ENCODE measurements around the gene MX2. TPM values are rescaled to one million over a fixed set of nuclear protein-coding genes. Genes with fewer than 3 reads are reported as not detected.

MX2 gene
- total and polyA plus RNA-seq, 2 of the 4 experiments (the other 2 are of a cell fraction): 0.53 to 0.54 TPM

GRCh38 chr21:41418956-41419680, 57.3 kb downstream of the MX2 start:
- Histone ChIP-seq H3K9ac (ENCODE audit: low read depth, low read length) (no peak overlapping the region), H3K18ac (ENCODE audit: low read depth, low read length) (no peak overlapping the region), H3K79me1 (ENCODE audit: low read depth in 1 of 2, low read length in 2 of 2) (no peaks in the 10 kb centered on the region), H3K9me1 (ENCODE audit: insufficient read depth, low read length) (peaks cover 3% of the 10 kb centered on the region; the same call in 1 of the 2 replicates), H2AFZ (replicated peaks; ENCODE audit: low read length, poor library complexity) (no peak overlapping the region), H3K4me1 (ENCODE audit: control insufficient read depth, insufficient read depth, low read length) (no peaks in the 10 kb centered on the region), H3K9me3 (ENCODE audit: control insufficient read depth, insufficient read depth, low read length) (no peaks in the 10 kb centered on the region), H3K27ac (ENCODE audit: insufficient read depth, low read length) (no peak overlapping the region), H3K4me2 (ENCODE audit: low read depth, low read length) (no peak overlapping the region), H4K91ac (ENCODE audit: insufficient read depth, low read depth, low read length) (no peak overlapping the region), H2BK120ac (ENCODE audit: low read depth, low read length) (no peak overlapping the region), H2BK20ac (ENCODE audit: low read depth, low read length) (no peak overlapping the region), H3K23ac (ENCODE audit: low read depth, low read length) (no peak overlapping the region), H3K14ac (replicated peaks; ENCODE audit: low read depth, low read length) (no peak overlapping the region), H2AK9ac (replicated peaks; ENCODE audit: low read depth, low read length, poor library complexity) (no peak overlapping the region), H2BK15ac (ENCODE audit: low read depth, low read length) (no peak overlapping the region), H3K36me3 (ENCODE audit: control insufficient read depth, insufficient read depth, low read length) (no peaks in the 10 kb centered on the region), H4K5ac (ENCODE audit: low read depth, low read length) (no peak overlapping the region), H3K27me3 (ENCODE audit: control insufficient read depth, insufficient read depth, low read length) (no peaks in the 10 kb centered on the region), H2AK5ac (ENCODE audit: low read depth, low read length) (no peak overlapping the region), H3K56ac (ENCODE audit: extremely low read depth, insufficient read depth, low read length) (no peak overlapping the region), H3K4ac (ENCODE audit: low read depth, low read length) (no peak overlapping the region), H4K8ac (ENCODE audit: low read depth in 2 of 2, low read length in 2 of 2) (no peak overlapping the region), H2BK5ac (ENCODE audit: low read depth, low read length, poor library complexity, severe bottlenecking) (no peak overlapping the region), H4K20me1 (ENCODE audit: insufficient read depth, low read length) (no peaks in the 10 kb centered on the region), H3K4me3 (ENCODE audit: insufficient read depth, low read depth, low read length) (no peak overlapping the region)
- BruUV-seq (replicated peaks): no TSS peak
- dilution Hi-C loops (cut with HindIII; ENCODE audit: low sequenced_read_pairs, unreplicated experiment): no loop called here
- ChIA-PET POLR2A (ENCODE audit: unreplicated experiment) (no interaction called here), CTCF (no interaction called here)
- no peak for ATAC-seq (ENCODE audit: low read depth)
- in situ Hi-C loops (cut with MboI; ENCODE audit: low sequenced_read_pairs): no loop called here
- intact Hi-C loops (cut with micrococcal nuclease): no loop called here
- DNase-seq: no peak
- TF ChIP-seq, protein P1, sequence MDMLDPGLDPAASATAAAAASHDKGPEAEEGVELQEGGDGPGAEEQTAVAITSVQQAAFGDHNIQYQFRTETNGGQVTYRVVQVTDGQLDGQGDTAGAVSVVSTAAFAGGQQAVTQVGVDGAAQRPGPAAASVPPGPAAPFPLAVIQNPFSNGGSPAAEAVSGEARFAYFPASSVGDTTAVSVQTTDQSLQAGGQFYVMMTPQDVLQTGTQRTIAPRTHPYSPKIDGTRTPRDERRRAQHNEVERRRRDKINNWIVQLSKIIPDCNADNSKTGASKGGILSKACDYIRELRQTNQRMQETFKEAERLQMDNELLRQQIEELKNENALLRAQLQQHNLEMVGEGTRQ (IDR thresholded peaks at IDR 0.05; ENCODE audit: low read depth, low read length): no peak
- TF ChIP-seq MXI1 (IDR thresholded peaks at IDR 0.05; ENCODE audit: borderline replicate concordance, low read depth, low read length) (no peak), BHLHE40 (IDR thresholded peaks at IDR 0.05; ENCODE audit: low read depth, low read length) (no peak), MAZ (IDR thresholded peaks at IDR 0.05; ENCODE audit: borderline replicate concordance, low read depth, low read length) (no peak), POLR2A (IDR thresholded peaks at IDR 0.05; ENCODE audit: low read depth, low read length) (no peak), SMC3 (IDR thresholded peaks at IDR 0.05; ENCODE audit: low read depth, low read length) (no peak), CEBPB (IDR thresholded peaks at IDR 0.05; ENCODE audit: low read depth, low read length) (no peak), MAFK (IDR thresholded peaks at IDR 0.05; ENCODE audit: low read depth, low read length) (no peak), RAD21 (IDR thresholded peaks at IDR 0.05; ENCODE audit: low read length) (no peak), FOS (IDR thresholded peaks at IDR 0.05; ENCODE audit: low read depth, low read length) (no peak)
- TF ChIP-seq, protein P2, sequence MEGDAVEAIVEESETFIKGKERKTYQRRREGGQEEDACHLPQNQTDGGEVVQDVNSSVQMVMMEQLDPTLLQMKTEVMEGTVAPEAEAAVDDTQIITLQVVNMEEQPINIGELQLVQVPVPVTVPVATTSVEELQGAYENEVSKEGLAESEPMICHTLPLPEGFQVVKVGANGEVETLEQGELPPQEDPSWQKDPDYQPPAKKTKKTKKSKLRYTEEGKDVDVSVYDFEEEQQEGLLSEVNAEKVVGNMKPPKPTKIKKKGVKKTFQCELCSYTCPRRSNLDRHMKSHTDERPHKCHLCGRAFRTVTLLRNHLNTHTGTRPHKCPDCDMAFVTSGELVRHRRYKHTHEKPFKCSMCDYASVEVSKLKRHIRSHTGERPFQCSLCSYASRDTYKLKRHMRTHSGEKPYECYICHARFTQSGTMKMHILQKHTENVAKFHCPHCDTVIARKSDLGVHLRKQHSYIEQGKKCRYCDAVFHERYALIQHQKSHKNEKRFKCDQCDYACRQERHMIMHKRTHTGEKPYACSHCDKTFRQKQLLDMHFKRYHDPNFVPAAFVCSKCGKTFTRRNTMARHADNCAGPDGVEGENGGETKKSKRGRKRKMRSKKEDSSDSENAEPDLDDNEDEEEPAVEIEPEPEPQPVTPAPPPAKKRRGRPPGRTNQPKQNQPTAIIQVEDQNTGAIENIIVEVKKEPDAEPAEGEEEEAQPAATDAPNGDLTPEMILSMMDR (conservative IDR thresholded peaks at IDR 0.05; ENCODE audit: low read depth, low read length): no peak
- WGBS, 2 experiments (ENCODE audit: extremely low coverage in 2 of 2, insufficient read length in 1 of 2): 90% methylated on average over 2 of the region's 11 CpGs; no CpG with 5 or more reads in 1 of the 2 experiments
